Liver (tissue), 3 donors: ENCODE data around the gene LRP10.

ENCODE experiments used
- JUND ChIP-seq, 2 donors: IDR thresholded peaks; 2 replicates each; pipeline ENCODE4 v1.6.1; 2016; ENCODE audit warnings: antibody characterized with exemption in 2 of 2
- YY1 ChIP-seq: IDR thresholded peaks from 2 replicates; pipeline ENCODE4 v1.6.1; 2016; ENCODE audit warnings: antibody characterized with exemption, mild to moderate bottlenecking
- TF ChIP-seq, protein P1 (sequence below): fragments of 150-350 bp; IDR thresholded peaks from 2 replicates; pipeline ENCODE4 v1.5.1; 2017; ENCODE audit warnings: improper control_type of control experiment, low read depth, low read length; ENCODE audit not compliant: missing input control
- donor health status: healthy.
- donor health status: healthy.

DNA sequence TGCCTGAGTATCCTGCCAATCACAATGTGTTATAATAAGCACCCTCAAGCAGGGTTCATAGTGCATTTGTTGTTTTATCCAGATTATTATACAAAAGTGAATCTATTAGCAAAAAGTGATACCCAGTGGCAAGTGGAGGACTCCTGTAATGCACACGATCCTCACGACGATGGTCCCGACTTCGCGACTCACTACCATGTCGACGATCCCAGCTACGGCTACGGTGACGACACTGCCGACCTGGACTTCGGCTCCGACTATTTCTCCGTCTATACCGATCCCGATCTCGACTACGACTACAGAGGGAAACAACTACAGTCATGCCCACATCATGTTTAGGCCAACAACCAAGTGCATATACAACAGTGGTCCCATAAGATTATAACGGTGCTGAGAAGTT is 34.5 kb downstream of the LRP10 start:
- TF ChIP-seq, protein P1, sequence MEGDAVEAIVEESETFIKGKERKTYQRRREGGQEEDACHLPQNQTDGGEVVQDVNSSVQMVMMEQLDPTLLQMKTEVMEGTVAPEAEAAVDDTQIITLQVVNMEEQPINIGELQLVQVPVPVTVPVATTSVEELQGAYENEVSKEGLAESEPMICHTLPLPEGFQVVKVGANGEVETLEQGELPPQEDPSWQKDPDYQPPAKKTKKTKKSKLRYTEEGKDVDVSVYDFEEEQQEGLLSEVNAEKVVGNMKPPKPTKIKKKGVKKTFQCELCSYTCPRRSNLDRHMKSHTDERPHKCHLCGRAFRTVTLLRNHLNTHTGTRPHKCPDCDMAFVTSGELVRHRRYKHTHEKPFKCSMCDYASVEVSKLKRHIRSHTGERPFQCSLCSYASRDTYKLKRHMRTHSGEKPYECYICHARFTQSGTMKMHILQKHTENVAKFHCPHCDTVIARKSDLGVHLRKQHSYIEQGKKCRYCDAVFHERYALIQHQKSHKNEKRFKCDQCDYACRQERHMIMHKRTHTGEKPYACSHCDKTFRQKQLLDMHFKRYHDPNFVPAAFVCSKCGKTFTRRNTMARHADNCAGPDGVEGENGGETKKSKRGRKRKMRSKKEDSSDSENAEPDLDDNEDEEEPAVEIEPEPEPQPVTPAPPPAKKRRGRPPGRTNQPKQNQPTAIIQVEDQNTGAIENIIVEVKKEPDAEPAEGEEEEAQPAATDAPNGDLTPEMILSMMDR = no peak
- TF ChIP-seq YY1 (no peak), JUND (IDR thresholded peaks at IDR 0.05) (no peak)
